NCI-H2029 (cell line): ENCODE results near the gene EFCAB6.

Experiments used
- DNase-seq: peaks from one replicate; lab custom pipeline; 2025; lab: John Stamatoyannopoulos, UW

Gene EFCAB6

DNA sequence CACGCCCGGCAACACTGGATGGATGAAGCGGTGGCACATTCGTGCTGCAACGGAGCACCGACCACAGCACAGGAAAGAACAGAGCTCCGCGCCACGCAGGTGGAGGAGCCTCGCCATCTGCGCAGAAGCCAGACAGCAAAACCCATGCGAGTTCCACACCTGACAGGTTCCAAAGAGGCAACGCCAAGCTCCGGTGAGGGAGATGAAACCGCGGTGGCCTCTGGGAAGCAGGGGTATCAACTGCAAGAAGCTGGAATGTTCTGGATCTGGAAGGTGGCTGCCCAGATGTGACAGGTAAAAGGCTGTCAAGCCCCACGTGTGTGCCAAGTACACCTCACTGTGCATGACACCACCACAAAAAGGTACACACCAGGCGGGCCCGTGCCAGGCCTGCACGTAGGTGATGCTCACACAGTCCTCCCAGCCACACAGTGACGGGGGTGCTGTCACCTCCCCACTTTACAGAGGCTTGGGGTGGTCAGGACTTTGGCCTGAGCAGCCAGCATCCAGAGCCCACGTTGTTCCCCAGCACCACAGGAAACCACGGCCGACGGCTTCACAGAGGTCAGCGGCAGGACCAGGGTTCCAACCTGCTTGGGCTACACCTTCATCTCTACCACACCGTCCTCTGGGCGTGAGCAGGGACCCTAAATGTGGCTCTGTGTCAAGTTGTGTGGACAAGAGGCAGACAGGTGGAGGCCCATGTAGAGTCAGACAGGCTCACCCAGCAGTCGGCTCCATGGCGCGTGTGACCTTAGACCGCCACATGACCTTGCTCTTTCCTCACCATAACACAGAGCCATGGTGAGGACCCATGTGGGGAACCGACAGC lies 19.7 kb upstream of the EFCAB6 start:
- no peak for DNase-seq

GRCh38 chr22:43830931-43831560 lies 18.9 kb upstream of the EFCAB6 start:
- DNase-seq: no peak

DNA sequence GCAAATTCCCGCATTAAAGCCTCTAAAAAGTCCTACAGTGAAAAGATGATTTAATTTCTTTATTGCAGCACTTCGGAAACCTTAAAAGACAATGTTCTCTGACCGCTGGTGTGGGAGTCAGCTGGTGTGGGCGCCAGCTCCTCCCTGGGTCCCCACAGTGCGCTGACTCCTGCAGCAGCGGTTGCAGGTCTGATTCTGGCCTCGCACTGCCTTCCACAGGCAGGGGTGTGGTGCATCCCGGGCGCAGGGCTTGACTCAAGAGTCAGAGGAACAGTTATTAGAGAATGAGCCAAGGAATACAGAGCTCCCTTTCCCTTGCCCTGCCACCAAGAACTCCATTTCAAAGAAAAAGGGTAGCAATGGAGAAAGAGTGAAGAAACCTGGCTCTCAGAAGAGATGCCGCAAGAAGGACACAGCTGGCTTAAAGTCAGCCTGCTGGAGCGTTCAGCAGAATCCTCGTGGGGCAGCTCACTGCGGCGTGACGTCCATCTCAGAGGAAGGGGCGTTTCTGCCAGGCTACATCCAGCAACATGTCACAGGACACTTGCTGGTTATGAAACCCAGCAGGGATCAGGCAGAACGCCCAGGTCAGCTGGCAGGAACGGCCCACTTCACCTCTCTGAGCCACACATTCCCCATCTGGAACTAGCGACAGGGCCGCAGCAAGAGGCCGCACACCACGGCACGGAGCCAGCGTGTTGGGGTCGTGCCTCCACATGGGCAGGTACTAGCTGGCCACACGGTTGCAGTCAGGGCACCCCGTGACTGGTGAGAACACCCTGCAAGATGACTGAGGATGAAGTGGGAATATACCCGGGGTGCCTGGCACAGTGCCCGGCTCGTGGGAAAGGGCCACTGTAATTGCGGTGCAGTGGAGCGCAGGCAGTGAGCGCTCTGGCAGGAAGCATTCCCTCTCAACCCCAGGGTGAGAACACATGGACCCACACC lies 18.1 kb upstream of the EFCAB6 start:
- DNase-seq: no peak

GRCh38 chr22:43828998-43829782 lies 17.1 kb upstream of the EFCAB6 start:
- DNase-seq: no peak

GRCh38 chr22:43828725-43828997 lies 16.6 kb upstream of the EFCAB6 start:
- no peak for DNase-seq

DNA sequence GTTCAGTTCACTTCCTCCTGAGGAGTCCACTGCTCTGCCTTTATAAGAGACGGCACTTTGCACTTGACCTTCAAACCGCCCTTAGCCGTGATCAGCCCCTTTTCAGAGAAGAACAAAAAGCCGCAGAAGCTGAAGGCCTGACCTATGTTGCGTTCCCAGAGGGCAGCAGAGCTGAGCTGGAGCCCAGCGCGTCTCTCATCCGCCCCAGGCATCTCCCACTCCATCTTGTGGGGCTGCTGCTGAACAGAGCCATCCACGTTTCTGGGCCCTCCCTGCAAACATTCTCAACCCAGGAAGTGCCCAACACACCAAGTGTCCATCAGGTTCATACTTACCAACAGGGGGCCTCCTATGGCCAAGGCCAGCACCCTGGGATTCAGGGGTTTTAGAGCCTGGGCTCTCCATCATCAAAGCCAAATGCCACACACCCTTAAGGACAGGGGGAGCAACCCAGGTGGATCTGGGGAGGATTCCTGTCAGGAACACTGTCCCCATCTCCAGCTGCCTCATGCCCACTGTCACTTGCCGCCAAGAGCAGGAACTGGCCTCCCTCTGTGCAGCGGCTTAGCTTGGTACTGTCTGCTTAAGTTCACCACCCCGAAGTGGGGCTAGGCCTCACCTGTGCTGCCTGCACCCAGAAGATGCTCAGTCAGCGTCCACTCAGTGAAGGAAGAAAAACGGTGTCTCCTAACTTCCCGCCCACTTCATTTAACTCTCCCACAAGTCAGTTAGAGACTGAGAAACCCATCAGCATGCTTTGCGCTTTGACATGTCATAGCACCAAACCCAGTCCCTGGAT lies 16.0 kb upstream of the EFCAB6 start:
- no peak for DNase-seq

- no peak for DNase-seq
Measured at GRCh38 chr22:43827003-43827735, 15.1 kb upstream of the EFCAB6 start.

- DNase-seq: no peak
Measured at GRCh38 chr22:43826142-43827002, 14.3 kb upstream of the EFCAB6 start.

DNA sequence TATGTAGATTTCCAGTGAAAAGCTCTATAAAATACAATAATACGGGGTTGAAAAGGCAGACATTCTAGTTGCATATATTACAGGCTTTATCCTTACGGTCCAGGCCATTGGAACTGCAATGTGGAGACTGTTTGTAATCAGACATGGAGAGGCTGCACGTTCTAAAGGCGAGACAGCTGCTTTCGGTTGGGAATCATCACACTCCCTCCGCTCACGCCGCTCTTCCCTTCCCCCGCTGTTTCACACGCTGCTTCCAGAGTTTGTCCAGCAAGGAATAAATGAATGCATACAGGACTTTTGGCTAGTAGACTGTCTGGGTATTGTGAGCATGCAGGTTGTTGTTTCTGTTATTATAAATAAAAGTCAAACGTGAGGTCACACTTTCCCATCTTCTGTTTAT lies 13.5 kb upstream of the EFCAB6 start:
- DNase-seq: no peak

DNA sequence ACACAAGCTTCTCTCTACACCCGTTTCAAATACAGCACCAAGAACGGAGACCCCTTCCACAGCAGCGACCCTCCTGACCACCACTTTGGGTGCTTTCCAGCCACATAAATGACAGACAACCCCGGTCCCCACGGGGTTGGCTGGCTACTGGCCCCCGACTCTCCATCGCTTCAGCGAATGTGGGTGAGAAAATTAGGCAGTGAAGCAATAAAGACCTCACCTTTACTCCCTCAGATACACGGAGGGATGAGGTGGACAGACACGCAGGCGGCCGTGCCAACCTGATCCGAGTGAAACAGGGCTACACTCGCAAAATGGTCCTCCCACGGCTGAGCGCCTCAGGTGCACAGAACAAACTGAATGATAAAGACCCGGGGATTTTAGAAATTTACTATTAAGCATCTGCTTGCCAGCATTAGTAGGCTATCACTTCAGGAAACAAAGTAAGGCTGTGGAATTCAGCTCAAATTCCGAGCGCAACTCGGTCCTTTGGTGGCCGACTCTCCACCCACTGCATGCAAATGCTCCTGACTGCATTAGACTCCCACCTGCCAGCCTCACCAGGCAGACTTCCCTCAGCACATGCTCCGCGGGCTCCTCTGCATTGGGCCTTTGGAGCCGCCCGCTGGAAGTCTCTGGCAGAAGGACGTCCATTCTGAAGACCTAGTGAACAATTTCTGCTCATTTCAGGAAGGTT lies 12.8 kb upstream of the EFCAB6 start:
- no peak for DNase-seq

GRCh38 chr22:43823911-43824665 lies 12.0 kb upstream of the EFCAB6 start:
- DNase-seq: no peak

GRCh38 chr22:43823353-43823908 lies 11.3 kb upstream of the EFCAB6 start:
- DNase-seq: peak; percentile 64

DNA sequence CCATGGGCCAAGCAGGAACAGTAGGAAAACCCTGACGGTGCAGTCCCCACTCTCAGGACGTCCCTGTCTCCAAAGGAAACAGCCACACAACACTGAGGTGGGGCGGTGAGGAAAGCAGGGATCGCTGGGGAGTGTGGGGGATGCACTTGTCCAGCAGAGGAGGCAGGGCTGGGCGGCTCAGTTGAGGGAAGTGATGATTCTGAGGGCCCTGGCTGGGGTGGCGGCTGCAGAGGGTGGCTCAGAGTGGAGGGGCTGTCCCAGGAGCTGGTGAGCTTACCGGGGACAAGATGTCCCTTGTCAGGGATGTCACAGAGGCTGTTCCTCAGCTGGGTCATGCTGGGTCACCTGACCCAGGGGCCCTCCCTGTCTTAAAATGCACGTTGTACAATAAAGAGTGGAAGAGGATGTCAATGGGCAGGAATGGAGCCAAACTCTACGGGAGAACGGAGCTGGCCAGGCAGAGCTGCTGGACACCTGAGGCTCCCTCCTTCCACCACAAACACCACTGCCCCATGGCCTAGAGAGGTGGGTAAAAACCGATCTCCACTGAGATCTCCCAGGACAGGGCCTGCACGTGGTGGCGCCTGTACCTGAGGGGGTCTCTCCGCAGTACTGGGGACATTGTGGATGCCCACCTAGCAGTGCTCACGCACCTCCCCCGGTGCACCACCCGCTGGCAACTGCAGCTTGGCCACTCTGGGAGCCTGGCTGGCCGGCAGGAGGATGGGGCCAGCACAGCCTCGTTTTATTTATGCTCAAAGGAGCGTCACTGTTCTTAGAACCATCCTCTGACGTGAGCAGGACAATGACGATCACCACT lies 9.7 kb upstream of the EFCAB6 start:
- no peak for DNase-seq

DNA sequence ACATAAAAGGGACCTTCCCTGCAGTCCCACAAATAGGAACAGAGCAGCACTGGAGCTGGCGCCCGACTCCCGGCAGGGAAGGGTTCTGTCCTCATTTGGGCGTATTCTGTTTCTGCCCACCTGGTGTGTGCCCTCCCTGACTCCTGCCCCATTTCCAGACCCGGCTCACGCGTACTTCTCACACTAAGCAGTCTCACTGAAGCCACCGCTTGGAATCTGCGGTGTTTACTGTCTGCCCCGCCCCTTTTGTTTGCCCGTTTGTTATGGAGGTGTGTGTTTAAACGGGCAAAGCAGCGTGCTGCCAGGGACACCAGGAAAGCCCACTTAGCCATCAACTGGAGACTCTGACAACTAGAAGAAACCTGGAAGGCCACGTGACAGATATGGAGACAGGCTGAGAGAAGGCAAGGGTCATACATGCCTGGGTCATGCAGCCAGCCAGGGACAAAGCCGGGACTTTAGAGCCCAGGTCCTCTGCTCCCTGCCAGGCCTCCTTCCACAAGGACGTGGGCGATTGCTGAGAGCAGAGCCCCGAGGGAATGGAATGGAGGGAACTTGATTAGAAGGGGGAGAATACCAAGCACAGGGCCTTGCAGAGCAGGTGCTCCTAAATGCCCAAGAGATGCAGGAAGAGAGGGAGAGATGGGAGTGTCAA lies 8.7 kb upstream of the EFCAB6 start:
- DNase-seq: peak; percentile 46

- peak; percentile 6 for DNase-seq
Measured at GRCh38 chr22:43819931-43820640, 8.0 kb upstream of the EFCAB6 start.
